K562 (cell line): ENCODE data around the gene TRIM34. TPM values are rescaled to one million over a fixed set of nuclear protein-coding genes. Genes with fewer than 3 reads are reported as not detected.
A peak's percentile ranks its signal among the peaks of the same experiment; 100 is the strongest.

Experiments used
- BRD9 ChIP-seq: fragments of 450-650 bp; IDR thresholded peaks from 2 replicates; pipeline ENCODE4 v1.6.1; 2018; ENCODE audit warnings: low read depth; ENCODE audit not compliant: partially characterized antibody
- CTBP1 ChIP-seq: fragments of 450-650 bp; IDR thresholded peaks from 2 replicates; pipeline ENCODE4 v1.6.1; 2016; ENCODE audit warnings: borderline replicate concordance
- GATA2 ChIP-seq: sonication (generic); formaldehyde crosslinking; IDR thresholded peaks from 2 replicates; pipeline ENCODE4 v1.4.0; 2020; ENCODE audit warnings: mild to moderate bottlenecking, missing genetic modification reagents
- GTF2F1 ChIP-seq: IDR thresholded peaks from 2 replicates; pipeline ENCODE4 v1.6.1; 2011; ENCODE audit warnings: low read depth, low read length, improper control_type of control experiment
- NCOA6 ChIP-seq: fragments of 450-650 bp; IDR thresholded peaks from 2 replicates; pipeline ENCODE4 v1.6.1; 2017; ENCODE audit warnings: mild to moderate bottlenecking
- SAP30 ChIP-seq: fragments of 200-600 bp; sonication (generic); IDR thresholded peaks from 2 replicates; pipeline ENCODE4 v1.6.1; 2012; ENCODE audit warnings: borderline replicate concordance, low read depth, mild to moderate bottlenecking, moderate library complexity, low read length, control low read depth, inconsistent platforms; ENCODE audit not compliant: insufficient read depth, poor library complexity, severe bottlenecking
- TCF7L2 ChIP-seq: fragments of 150-350 bp; IDR thresholded peaks from 2 replicates; pipeline ENCODE4 v1.6.1; 2016; ENCODE audit warnings: low read depth, mild to moderate bottlenecking, low read length, moderate library complexity
- TFAM ChIP-seq: fragments of 250-450 bp; sonication (Bioruptor Pico); conservative IDR thresholded peaks from 2 replicates; pipeline ENCODE4 v1.5.0; 2021; ENCODE audit warnings: mild to moderate bottlenecking, moderate library complexity
- XRCC5 ChIP-seq: fragments of 200-400 bp; formaldehyde crosslinking; IDR thresholded peaks from 2 replicates; pipeline ENCODE4 v1.6.1; 2017; ENCODE audit warnings: low read depth, mild to moderate bottlenecking, low read length
- ZNF217 ChIP-seq: sonication (generic); formaldehyde crosslinking; IDR thresholded peaks from 2 replicates; pipeline ENCODE4 v1.8.0; 2022; ENCODE audit warnings: mild to moderate bottlenecking, missing genetic modification reagents
- ZNF316 ChIP-seq: fragments of 450-650 bp; IDR thresholded peaks from 2 replicates; pipeline ENCODE4 v1.6.1; 2016
- polyA plus RNA-seq, 8 experiments: library from polyadenylated mRNA; depleted of rRNA in 4 of 8; stranded (reverse) in 5 of 8; unstranded in 3 of 8; fragments of >200 nt; fragmentation: Nextera tagmentation in 2 of 8; fragmentation: Illumina TruSeq in 1 of 8; extraction: Ambion mirVana in 2 of 8; extraction: Trizol in 1 of 8; gene quantifications; 2 replicates each; pipeline versions ENCODE4 v1.2.1 to v1.2.3, GENCODE V29; 2011 to 2014; ENCODE audit warnings: inconsistent platforms in 1 of 8, missing spikeins in 1 of 8
- total RNA-seq, 7 experiments: library from RNA; depleted of rRNA in 6 of 7; stranded (reverse); fragments of >200 nt in 6 of 7; fragmentation: Illumina TruSeq in 2 of 7; extraction: Trizol in 2 of 7; gene quantifications; 2 replicates each; pipeline versions ENCODE4 v1.2.1 to v1.2.3, GENCODE V29; 2011 to 2021; ENCODE audit warnings: low replicate concordance in 1 of 7
- TF ChIP-seq, protein P1 (sequence below): fragments of 250-450 bp; sonication (Bioruptor Pico); IDR thresholded peaks from 2 replicates; pipeline ENCODE4 v1.4.0; 2020; ENCODE audit warnings: mild to moderate bottlenecking
- TF ChIP-seq, protein P2 (sequence below): fragments of 450-650 bp; IDR thresholded peaks from 2 replicates; pipeline ENCODE4 v1.6.1; 2016; ENCODE audit warnings: low read depth, mild to moderate bottlenecking, moderate library complexity
- TF ChIP-seq, protein P3 (sequence below): fragments of 450-650 bp; formaldehyde crosslinking; IDR thresholded peaks from 2 replicates; pipeline ENCODE4 v1.4.0; 2020; ENCODE audit warnings: mild to moderate bottlenecking, mixed read lengths
- TF ChIP-seq, protein P4 (sequence below): sonication (generic); formaldehyde crosslinking; IDR thresholded peaks from 2 replicates; pipeline ENCODE4 v1.8.0; 2022; ENCODE audit warnings: missing genetic modification reagents, mild to moderate bottlenecking, moderate library complexity, borderline replicate concordance
- TF ChIP-seq, protein P5 (sequence below), 2 experiments: fragments of 450-650 bp in 1 of 2; IDR thresholded peaks; 2 replicates each; pipeline ENCODE4 v1.6.1; 2011 to 2017; ENCODE audit warnings: low read depth in 2 of 2, antibody characterized with exemption in 1 of 2, borderline replicate concordance in 1 of 2, low read length in 1 of 2, mild to moderate bottlenecking in 1 of 2, mixed read lengths in 1 of 2; ENCODE audit not compliant: control insufficient read depth in 1 of 2
- TF ChIP-seq, protein P6 (sequence below): sonication (generic); formaldehyde crosslinking; IDR thresholded peaks from 2 replicates; pipeline ENCODE4 v1.8.1; 2023; ENCODE audit warnings: mild to moderate bottlenecking, missing genetic modification reagents

TRIM34 gene
- total and polyA plus RNA-seq, 9 of the 15 experiments (the other 6 are each of a cell fraction or from before 2014, with no cell fraction given): 0.31 to 2.9 (median 1.3) TPM

DNA sequence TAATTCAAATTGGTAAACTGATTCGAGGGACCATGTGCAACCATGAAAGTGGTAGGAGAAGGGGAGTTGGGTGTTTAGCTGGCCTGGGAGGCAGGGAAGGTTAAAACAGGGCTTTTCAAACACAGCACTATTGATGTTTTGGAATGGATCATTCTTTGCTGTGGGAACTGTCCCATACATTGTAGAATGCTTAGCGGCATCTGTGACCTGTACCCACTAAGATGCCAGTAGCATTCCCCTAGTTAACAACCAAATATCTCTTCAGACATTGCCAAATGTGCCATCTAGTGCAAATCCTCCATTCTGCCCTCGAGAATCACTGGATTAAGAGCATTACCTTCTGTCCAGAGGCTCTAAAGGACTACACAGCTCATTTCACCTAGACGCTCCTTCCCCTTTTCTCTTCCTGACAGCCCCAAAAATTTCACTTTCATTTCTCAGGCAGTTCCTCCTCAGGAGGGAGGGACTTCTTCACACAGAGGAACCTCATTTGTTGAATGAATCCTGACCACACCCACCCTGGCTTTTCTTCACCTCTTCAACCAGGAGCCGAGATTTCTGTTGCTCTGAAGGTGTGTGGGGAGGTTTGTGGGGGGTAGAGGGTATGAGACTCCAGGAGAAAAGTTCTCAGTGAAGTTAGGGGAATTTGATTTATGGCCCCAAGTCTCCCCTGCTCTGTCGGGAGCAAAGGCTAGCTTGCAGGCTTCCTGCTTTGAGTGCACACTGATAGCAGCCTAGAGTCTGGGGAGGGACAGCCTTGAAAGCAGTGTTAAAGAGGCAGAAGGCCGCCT, at the start of gene TRIM34 (continued):
- TF ChIP-seq, protein P1, sequence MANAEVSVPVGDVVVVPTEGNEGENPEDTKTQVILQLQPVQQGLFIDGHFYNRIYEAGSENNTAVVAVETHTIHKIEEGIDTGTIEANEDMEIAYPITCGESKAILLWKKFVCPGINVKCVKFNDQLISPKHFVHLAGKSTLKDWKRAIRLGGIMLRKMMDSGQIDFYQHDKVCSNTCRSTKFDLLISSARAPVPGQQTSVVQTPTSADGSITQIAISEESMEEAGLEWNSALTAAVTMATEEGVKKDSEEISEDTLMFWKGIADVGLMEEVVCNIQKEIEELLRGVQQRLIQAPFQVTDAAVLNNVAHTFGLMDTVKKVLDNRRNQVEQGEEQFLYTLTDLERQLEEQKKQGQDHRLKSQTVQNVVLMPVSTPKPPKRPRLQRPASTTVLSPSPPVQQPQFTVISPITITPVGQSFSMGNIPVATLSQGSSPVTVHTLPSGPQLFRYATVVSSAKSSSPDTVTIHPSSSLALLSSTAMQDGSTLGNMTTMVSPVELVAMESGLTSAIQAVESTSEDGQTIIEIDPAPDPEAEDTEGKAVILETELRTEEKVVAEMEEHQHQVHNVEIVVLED (CRISPR knock-in tag): no peak
- TF ChIP-seq, protein P2, sequence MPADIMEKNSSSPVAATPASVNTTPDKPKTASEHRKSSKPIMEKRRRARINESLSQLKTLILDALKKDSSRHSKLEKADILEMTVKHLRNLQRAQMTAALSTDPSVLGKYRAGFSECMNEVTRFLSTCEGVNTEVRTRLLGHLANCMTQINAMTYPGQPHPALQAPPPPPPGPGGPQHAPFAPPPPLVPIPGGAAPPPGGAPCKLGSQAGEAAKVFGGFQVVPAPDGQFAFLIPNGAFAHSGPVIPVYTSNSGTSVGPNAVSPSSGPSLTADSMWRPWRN: no peak
- TF ChIP-seq BRD9: no peak
- TF ChIP-seq ZNF316: no peak
- TF ChIP-seq, protein P3, sequence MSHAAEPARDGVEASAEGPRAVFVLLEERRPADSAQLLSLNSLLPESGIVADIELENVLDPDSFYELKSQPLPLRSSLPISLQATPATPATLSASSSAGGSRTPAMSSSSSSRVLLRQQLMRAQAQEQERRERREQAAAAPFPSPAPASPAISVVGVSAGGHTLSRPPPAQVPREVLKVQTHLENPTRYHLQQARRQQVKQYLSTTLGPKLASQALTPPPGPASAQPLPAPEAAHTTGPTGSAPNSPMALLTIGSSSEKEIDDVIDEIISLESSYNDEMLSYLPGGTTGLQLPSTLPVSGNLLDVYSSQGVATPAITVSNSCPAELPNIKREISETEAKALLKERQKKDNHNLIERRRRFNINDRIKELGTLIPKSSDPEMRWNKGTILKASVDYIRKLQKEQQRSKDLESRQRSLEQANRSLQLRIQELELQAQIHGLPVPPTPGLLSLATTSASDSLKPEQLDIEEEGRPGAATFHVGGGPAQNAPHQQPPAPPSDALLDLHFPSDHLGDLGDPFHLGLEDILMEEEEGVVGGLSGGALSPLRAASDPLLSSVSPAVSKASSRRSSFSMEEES: no peak
- TF ChIP-seq, protein P4, sequence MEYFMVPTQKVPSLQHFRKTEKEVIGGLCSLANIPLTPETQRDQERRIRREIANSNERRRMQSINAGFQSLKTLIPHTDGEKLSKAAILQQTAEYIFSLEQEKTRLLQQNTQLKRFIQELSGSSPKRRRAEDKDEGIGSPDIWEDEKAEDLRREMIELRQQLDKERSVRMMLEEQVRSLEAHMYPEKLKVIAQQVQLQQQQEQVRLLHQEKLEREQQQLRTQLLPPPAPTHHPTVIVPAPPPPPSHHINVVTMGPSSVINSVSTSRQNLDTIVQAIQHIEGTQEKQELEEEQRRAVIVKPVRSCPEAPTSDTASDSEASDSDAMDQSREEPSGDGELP (CRISPR knock-in tag): no peak
- TF ChIP-seq XRCC5: no peak
- TF ChIP-seq TFAM: no peak
- TF ChIP-seq GTF2F1: no peak
- TF ChIP-seq GATA2: no peak
- TF ChIP-seq NCOA6: no peak
- TF ChIP-seq, protein P5, sequence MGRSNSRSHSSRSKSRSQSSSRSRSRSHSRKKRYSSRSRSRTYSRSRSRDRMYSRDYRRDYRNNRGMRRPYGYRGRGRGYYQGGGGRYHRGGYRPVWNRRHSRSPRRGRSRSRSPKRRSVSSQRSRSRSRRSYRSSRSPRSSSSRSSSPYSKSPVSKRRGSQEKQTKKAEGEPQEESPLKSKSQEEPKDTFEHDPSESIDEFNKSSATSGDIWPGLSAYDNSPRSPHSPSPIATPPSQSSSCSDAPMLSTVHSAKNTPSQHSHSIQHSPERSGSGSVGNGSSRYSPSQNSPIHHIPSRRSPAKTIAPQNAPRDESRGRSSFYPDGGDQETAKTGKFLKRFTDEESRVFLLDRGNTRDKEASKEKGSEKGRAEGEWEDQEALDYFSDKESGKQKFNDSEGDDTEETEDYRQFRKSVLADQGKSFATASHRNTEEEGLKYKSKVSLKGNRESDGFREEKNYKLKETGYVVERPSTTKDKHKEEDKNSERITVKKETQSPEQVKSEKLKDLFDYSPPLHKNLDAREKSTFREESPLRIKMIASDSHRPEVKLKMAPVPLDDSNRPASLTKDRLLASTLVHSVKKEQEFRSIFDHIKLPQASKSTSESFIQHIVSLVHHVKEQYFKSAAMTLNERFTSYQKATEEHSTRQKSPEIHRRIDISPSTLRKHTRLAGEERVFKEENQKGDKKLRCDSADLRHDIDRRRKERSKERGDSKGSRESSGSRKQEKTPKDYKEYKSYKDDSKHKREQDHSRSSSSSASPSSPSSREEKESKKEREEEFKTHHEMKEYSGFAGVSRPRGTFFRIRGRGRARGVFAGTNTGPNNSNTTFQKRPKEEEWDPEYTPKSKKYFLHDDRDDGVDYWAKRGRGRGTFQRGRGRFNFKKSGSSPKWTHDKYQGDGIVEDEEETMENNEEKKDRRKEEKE (IDR thresholded peaks at IDR 0.05; ENCODE audit: borderline replicate concordance in 1 of 2, control insufficient read depth in 1 of 2, low read depth in 2 of 2, low read length in 1 of 2): no peak
- TF ChIP-seq, protein P6, sequence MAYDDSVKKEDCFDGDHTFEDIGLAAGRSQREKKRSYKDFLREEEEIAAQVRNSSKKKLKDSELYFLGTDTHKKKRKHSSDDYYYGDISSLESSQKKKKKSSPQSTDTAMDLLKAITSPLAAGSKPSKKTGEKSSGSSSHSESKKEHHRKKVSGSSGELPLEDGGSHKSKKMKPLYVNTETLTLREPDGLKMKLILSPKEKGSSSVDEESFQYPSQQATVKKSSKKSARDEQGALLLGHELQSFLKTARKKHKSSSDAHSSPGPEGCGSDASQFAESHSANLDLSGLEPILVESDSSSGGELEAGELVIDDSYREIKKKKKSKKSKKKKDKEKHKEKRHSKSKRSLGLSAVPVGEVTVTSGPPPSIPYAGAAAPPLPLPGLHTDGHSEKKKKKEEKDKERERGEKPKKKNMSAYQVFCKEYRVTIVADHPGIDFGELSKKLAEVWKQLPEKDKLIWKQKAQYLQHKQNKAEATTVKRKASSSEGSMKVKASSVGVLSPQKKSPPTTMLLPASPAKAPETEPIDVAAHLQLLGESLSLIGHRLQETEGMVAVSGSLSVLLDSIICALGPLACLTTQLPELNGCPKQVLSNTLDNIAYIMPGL: no peak
- peak; percentile 28; the same call in 1 of the 2 replicates for TF ChIP-seq CTBP1
- no peak for TF ChIP-seq ZNF217 (CRISPR knock-in tag)
- no peak for TF ChIP-seq TCF7L2
- no peak for TF ChIP-seq SAP30
